HEK293 (cell line): ENCODE data around the gene UBA1.
A peak's percentile ranks its signal among the peaks of the same experiment; 100 is the strongest.

Experiments used
- CTCF ChIA-PET: fragments of 350-600 bp; formaldehyde crosslinking; extraction: SDS; loops from one replicate; lab custom pipeline; 2021; ENCODE audit warnings: antibody characterized with exemption; lab: Yijun Ruan, JAX
- POLR2A ChIA-PET: fragments of 300-600 bp; formaldehyde crosslinking; extraction: SDS; loops from one replicate; lab custom pipeline; 2020; ENCODE audit warnings: antibody characterized with exemption, inconsistent platforms; lab: Yijun Ruan, JAX
- H3K27ac ChIP-seq: fragments of 200-500 bp; sonication (Bioruptor generic); 2 replicates; pipeline ENCODE4 v1.5.1; 2014; ENCODE audit warnings: low read depth, low read length, control low read depth, inconsistent platforms; ENCODE audit errors: extremely low read depth
- H3K36me3 ChIP-seq, 2 experiments: fragments of 200-500 bp in 1 of 2; sonication (Bioruptor generic) in 1 of 2; 1 replicate in 1 of 2; 2 replicates in 1 of 2; pipeline ENCODE4 v1.5.1; 2014 to 2017; ENCODE audit warnings: inconsistent platforms in 2 of 2, low read length in 2 of 2; ENCODE audit not compliant: control insufficient read depth in 2 of 2, insufficient read depth in 1 of 2
- H3K4me1 ChIP-seq: fragments of 200-500 bp; sonication (Bioruptor generic); 2 replicates; pipeline ENCODE4 v1.5.1; 2014; ENCODE audit warnings: mild to moderate bottlenecking, low read length, inconsistent platforms; ENCODE audit not compliant: control insufficient read depth, insufficient read depth
- H3K4me3 ChIP-seq: 2 replicates; pipeline ENCODE4 v1.5.1; 2011; ENCODE audit warnings: low read depth, mild to moderate bottlenecking, control low read depth, low read length, moderate library complexity
- H3K9me3 ChIP-seq: fragments of 200-500 bp; sonication (Bioruptor generic); 2 replicates; pipeline ENCODE4 v1.5.1; 2014; ENCODE audit warnings: low read depth, low read length, inconsistent platforms; ENCODE audit not compliant: control insufficient read depth, insufficient read depth
- BCL11B ChIP-seq: fragments of 450-650 bp; formaldehyde crosslinking; IDR thresholded peaks from 2 replicates; pipeline ENCODE4 v1.5.1; 2016; ENCODE audit warnings: low read depth, missing biosample characterization, missing genetic modification characterization
- HOXC10 ChIP-seq: sonication (generic); formaldehyde crosslinking; IDR thresholded peaks from 2 replicates; pipeline ENCODE4 v1.8.1; 2023; ENCODE audit warnings: mild to moderate bottlenecking, missing genetic modification reagents
- ZNF2 ChIP-seq: fragments of 450-650 bp; formaldehyde crosslinking; IDR thresholded peaks from 2 replicates; pipeline ENCODE4 v1.5.1; 2016; ENCODE audit warnings: missing biosample characterization, missing genetic modification characterization
- ZNF202 ChIP-seq: fragments of 450-650 bp; formaldehyde crosslinking; IDR thresholded peaks from 2 replicates; pipeline ENCODE4 v1.5.1; 2016; ENCODE audit warnings: missing biosample characterization, missing genetic modification characterization, borderline replicate concordance
- ZNF23 ChIP-seq: fragments of 450-650 bp; formaldehyde crosslinking; IDR thresholded peaks from 2 replicates; pipeline ENCODE4 v1.5.1; 2016; ENCODE audit warnings: missing biosample characterization, missing genetic modification characterization, borderline replicate concordance
- ZNF585B ChIP-seq: fragments of 450-650 bp; formaldehyde crosslinking; IDR thresholded peaks from 2 replicates; pipeline ENCODE4 v1.5.1; 2016; ENCODE audit warnings: missing biosample characterization, missing genetic modification characterization
- ZNF624 ChIP-seq: fragments of 450-650 bp; formaldehyde crosslinking; IDR thresholded peaks from 2 replicates; pipeline ENCODE4 v1.5.1; 2017; ENCODE audit warnings: missing biosample characterization, missing genetic modification characterization
- TF ChIP-seq, protein P1 (sequence below): fragments of 450-650 bp; formaldehyde crosslinking; IDR thresholded peaks from 2 replicates; pipeline ENCODE4 v1.5.1; 2016; ENCODE audit warnings: missing biosample characterization, missing genetic modification characterization
- TF ChIP-seq, protein P2 (sequence below): fragments of 450-650 bp; formaldehyde crosslinking; IDR thresholded peaks from 2 replicates; pipeline ENCODE4 v1.5.1; 2016; ENCODE audit warnings: missing biosample characterization, missing genetic modification characterization
- TF ChIP-seq, protein P3 (sequence below): fragments of 450-650 bp; formaldehyde crosslinking; IDR thresholded peaks from 2 replicates; pipeline ENCODE4 v1.5.1; 2016; ENCODE audit warnings: missing biosample characterization, missing genetic modification characterization
- TF ChIP-seq, protein P4 (sequence below): fragments of 450-650 bp; formaldehyde crosslinking; IDR thresholded peaks from 2 replicates; pipeline ENCODE4 v1.5.1; 2017; ENCODE audit warnings: missing biosample characterization, missing genetic modification characterization
- TF ChIP-seq, protein P5 (sequence below): fragments of 450-650 bp; formaldehyde crosslinking; IDR thresholded peaks from 2 replicates; pipeline ENCODE4 v1.5.1; 2016; ENCODE audit warnings: missing biosample characterization, missing genetic modification characterization
- TF ChIP-seq, protein P6 (sequence below): fragments of 450-650 bp; formaldehyde crosslinking; IDR thresholded peaks from 2 replicates; pipeline ENCODE4 v1.5.1; 2016; ENCODE audit warnings: missing biosample characterization, missing genetic modification characterization

UBA1 gene

DNA sequence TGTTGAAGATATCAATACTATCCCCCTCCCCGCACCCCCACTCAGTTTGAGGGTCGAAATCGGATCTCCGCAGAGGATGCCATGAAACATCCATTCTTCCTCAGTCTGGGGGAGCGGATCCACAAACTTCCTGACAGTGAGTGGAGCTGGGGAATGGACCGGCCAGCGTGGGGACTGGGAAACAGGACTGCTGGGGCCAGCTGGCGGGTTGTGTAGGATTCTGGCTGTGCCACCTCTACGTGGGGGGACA is 33.6 kb downstream of the UBA1 start:
- no peaks in the 10 kb centered on the region for H3K9me3 ChIP-seq
- no peak overlapping the region for H3K4me3 ChIP-seq
- H3K36me3 ChIP-seq, result peaks cover 51 to 75% of the 10 kb centered on the region in 2 experiments
- TF ChIP-seq, protein P1, sequence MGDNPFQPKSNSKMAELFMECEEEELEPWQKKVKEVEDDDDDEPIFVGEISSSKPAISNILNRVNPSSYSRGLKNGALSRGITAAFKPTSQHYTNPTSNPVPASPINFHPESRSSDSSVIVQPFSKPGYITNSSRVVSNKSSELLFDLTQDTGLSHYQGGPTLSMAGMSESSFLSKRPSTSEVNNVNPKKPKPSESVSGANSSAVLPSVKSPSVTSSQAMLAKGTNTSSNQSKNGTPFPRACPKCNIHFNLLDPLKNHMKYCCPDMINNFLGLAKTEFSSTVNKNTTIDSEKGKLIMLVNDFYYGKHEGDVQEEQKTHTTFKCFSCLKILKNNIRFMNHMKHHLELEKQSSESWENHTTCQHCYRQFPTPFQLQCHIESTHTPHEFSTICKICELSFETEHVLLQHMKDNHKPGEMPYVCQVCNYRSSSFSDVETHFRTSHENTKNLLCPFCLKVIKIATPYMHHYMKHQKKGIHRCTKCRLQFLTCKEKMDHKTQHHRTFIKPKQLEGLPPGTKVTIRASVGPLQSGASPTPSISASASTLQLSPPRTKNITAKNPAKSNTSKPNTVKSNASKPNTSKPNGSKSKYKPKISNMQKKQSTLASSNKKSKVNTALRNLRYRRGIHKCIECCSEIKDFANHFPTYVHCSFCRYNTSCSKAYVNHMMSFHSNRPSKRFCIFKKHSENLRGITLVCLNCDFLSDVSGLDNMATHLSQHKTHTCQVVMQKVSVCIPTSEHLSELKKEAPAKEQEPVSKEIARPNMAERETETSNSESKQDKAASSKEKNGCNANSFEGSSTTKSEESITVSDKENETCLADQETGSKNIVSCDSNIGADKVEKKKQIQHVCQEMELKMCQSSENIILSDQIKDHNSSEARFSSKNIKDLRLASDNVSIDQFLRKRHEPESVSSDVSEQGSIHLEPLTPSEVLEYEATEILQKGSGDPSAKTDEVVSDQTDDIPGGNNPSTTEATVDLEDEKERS (tag by site-specific recombination), result no peak
- TF ChIP-seq, protein P2, sequence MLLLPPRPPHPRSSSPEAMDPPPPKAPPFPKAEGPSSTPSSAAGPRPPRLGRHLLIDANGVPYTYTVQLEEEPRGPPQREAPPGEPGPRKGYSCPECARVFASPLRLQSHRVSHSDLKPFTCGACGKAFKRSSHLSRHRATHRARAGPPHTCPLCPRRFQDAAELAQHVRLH (tag by site-specific recombination), result no peak
- TF ChIP-seq ZNF202 (tag by site-specific recombination) (no peak), ZNF624 (tag by site-specific recombination) (no peak), HOXC10 (CRISPR knock-in tag) (no peak), ZNF23 (tag by site-specific recombination) (no peak), ZNF585B (tag by site-specific recombination) (no peak), BCL11B (tag by site-specific recombination) (no peak)
- TF ChIP-seq, protein P3, sequence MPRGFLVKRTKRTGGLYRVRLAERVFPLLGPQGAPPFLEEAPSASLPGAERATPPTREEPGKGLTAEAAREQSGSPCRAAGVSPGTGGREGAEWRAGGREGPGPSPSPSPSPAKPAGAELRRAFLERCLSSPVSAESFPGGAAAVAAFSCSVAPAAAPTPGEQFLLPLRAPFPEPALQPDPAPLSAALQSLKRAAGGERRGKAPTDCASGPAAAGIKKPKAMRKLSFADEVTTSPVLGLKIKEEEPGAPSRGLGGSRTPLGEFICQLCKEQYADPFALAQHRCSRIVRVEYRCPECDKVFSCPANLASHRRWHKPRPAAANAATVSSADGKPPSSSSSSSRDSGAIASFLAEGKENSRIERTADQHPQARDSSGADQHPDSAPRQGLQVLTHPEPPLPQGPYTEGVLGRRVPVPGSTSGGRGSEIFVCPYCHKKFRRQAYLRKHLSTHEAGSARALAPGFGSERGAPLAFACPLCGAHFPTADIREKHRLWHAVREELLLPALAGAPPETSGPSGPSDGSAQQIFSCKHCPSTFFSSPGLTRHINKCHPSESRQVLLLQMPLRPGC, result no peak
- TF ChIP-seq, protein P4, sequence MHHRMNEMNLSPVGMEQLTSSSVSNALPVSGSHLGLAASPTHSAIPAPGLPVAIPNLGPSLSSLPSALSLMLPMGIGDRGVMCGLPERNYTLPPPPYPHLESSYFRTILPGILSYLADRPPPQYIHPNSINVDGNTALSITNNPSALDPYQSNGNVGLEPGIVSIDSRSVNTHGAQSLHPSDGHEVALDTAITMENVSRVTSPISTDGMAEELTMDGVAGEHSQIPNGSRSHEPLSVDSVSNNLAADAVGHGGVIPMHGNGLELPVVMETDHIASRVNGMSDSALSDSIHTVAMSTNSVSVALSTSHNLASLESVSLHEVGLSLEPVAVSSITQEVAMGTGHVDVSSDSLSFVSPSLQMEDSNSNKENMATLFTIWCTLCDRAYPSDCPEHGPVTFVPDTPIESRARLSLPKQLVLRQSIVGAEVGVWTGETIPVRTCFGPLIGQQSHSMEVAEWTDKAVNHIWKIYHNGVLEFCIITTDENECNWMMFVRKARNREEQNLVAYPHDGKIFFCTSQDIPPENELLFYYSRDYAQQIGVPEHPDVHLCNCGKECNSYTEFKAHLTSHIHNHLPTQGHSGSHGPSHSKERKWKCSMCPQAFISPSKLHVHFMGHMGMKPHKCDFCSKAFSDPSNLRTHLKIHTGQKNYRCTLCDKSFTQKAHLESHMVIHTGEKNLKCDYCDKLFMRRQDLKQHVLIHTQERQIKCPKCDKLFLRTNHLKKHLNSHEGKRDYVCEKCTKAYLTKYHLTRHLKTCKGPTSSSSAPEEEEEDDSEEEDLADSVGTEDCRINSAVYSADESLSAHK, result no peak
- TF ChIP-seq, protein P5, sequence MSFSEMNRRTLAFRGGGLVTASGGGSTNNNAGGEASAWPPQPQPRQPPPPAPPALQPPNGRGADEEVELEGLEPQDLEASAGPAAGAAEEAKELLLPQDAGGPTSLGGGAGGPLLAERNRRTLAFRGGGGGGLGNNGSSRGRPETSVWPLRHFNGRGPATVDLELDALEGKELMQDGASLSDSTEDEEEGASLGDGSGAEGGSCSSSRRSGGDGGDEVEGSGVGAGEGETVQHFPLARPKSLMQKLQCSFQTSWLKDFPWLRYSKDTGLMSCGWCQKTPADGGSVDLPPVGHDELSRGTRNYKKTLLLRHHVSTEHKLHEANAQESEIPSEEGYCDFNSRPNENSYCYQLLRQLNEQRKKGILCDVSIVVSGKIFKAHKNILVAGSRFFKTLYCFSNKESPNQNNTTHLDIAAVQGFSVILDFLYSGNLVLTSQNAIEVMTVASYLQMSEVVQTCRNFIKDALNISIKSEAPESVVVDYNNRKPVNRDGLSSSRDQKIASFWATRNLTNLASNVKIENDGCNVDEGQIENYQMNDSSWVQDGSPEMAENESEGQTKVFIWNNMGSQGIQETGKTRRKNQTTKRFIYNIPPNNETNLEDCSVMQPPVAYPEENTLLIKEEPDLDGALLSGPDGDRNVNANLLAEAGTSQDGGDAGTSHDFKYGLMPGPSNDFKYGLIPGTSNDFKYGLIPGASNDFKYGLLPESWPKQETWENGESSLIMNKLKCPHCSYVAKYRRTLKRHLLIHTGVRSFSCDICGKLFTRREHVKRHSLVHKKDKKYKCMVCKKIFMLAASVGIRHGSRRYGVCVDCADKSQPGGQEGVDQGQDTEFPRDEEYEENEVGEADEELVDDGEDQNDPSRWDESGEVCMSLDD (tag by site-specific recombination), result no peak
- H3K4me1 ChIP-seq, result 0 out of 2 replicates have a peak, but pooled peaks cover 2% of the 10 kb centered on the region
- ChIA-PET CTCF (no interaction called here), POLR2A (interaction anchor here (2.1 kb wide), 1 partner anchor 9 kb away, joined by 18 read pairs; the partner anchor contains the start of gene CDK16)
- no peak overlapping the region for H3K27ac ChIP-seq

DNA sequence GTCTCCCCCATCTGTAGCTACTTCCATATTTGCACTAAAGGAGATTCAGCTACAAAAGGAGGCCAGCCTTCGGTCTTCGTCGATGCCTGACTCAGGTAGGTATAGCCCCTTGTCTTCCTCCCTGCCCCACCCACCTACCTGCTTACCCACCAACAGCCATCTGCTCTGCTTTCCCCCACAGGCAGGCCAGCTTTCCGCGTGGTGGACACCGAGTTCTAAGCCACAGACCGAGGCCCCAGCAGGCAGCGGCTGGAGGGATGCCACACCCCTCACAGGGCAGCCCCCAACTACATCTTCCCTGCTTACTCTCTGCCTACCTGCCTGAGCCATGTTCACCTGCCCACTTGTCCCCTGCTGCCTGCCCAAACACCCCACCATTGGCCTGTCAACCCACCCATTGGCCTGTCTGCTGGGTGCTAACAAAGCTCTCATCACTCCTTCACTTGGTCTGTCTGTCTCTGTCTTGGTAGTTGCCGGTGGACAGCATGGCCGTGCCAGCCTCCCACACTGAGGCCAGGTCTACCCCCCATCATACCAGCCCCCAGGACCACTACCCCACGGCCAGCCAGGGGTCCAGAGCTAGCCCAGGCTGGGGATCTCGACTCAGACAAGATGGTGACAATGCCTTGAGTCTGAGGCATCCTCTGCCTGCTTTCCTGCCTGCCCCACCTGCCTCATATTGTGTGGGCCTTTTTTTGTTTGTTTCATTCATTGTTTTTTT is 35.1 kb downstream of the UBA1 start:
- 0 out of 2 replicates have a peak, but pooled peaks cover 3% of the 10 kb centered on the region for H3K4me1 ChIP-seq
- CTCF ChIA-PET, result no interaction called here
- TF ChIP-seq ZNF2, result no peak
- TF ChIP-seq, protein P6, sequence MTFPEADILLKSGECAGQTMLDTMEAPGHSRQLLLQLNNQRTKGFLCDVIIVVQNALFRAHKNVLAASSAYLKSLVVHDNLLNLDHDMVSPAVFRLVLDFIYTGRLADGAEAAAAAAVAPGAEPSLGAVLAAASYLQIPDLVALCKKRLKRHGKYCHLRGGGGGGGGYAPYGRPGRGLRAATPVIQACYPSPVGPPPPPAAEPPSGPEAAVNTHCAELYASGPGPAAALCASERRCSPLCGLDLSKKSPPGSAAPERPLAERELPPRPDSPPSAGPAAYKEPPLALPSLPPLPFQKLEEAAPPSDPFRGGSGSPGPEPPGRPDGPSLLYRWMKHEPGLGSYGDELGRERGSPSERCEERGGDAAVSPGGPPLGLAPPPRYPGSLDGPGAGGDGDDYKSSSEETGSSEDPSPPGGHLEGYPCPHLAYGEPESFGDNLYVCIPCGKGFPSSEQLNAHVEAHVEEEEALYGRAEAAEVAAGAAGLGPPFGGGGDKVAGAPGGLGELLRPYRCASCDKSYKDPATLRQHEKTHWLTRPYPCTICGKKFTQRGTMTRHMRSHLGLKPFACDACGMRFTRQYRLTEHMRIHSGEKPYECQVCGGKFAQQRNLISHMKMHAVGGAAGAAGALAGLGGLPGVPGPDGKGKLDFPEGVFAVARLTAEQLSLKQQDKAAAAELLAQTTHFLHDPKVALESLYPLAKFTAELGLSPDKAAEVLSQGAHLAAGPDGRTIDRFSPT (tag by site-specific recombination), result 0 out of 2 replicates have a peak, but pooled peaks have one; percentile 29
- peaks cover 47 to 63% of the 10 kb centered on the region in 2 experiments for H3K36me3 ChIP-seq
- H3K4me3 ChIP-seq, result no peak overlapping the region
- no peaks in the 10 kb centered on the region for H3K9me3 ChIP-seq
- POLR2A ChIA-PET, result interaction anchor here (0.6 to 2.1 kb wide), 3 partner anchors 11 to 416 kb away, joined by 4 to 18 read pairs (median 8); partner anchors contain the start of gene CDK16
- no peak overlapping the region for H3K27ac ChIP-seq
